Heart right ventricle (tissue), 16 donors: Measurements from ENCODE around the gene CALY. TPM values are rescaled to one million over a fixed set of nuclear protein-coding genes. Genes with fewer than 3 reads are reported as not detected.

ENCODE experiments used
- ATAC-seq, 8 donors: fragments of 200-7000 bp; cut with Tn5 transposase; one replicate each; pipeline ENCODE4 v1.9.1; 2020; ENCODE audit warnings: mild to moderate bottlenecking in 8 of 8, moderate library complexity in 8 of 8, moderate number of reproducible peaks in 1 of 8
- DNase-seq, 2 donors: peaks; one replicate each; pipeline ENCODE4 v3.0.0-alpha.2; 2020
- H3K27ac ChIP-seq, 10 donors: fragments of 200-600 bp; sonication (generic) in 2 of 10; one replicate each; pipeline versions ENCODE4 v1.5.0 to v1.8.0; 2020 to 2022; ENCODE audit warnings: mild to moderate bottlenecking in 3 of 10
- H3K27me3 ChIP-seq, 7 donors: fragments of 200-600 bp; one replicate each; pipeline ENCODE4 v1.8.0; 2021 to 2022; ENCODE audit warnings: mild to moderate bottlenecking in 2 of 7
- H3K36me3 ChIP-seq, 9 donors: fragments of 200-600 bp; sonication (generic) in 1 of 9; one replicate each; pipeline versions ENCODE4 v1.5.0 to v1.8.0; 2020 to 2022; ENCODE audit warnings: mild to moderate bottlenecking in 2 of 9
- H3K4me1 ChIP-seq, 9 donors: fragments of 200-600 bp; sonication (generic) in 1 of 9; one replicate each; pipeline versions ENCODE4 v1.5.0 to v1.8.0; 2020 to 2022; ENCODE audit warnings: mild to moderate bottlenecking in 4 of 9
- H3K4me3 ChIP-seq, 10 donors: fragments of 200-600 bp; sonication (generic) in 2 of 10; one replicate each; pipeline versions ENCODE4 v1.5.0 to v1.8.0; 2020 to 2022; ENCODE audit warnings: mild to moderate bottlenecking in 7 of 10, moderate library complexity in 2 of 10
- H3K9me3 ChIP-seq, 11 donors: fragments of 200-600 bp in 10 of 11; sonication (generic) in 2 of 11; one replicate each; pipeline versions ENCODE4 v1.5.0 to v1.8.0; 2013 to 2022; ENCODE audit warnings: mild to moderate bottlenecking in 2 of 11, control low read depth in 1 of 11, moderate library complexity in 1 of 11
- CTCF ChIP-seq, 9 donors: fragments of 200-600 bp; sonication (generic) in 2 of 9; IDR thresholded peaks; one replicate each; pipeline versions ENCODE4 v1.5.0 to v1.8.0; 2021 to 2022; ENCODE audit warnings: antibody characterized with exemption in 9 of 9, mild to moderate bottlenecking in 5 of 9, moderate library complexity in 1 of 9
- WGBS, 2 donors: extraction: QIAGEN DNeasy Blood & Tissue Kit; methylation state at CpG; one replicate each; pipeline ENCODE4 v1.1.7; 2013; ENCODE audit warnings: inconsistent platforms in 1 of 2; 5-methylcytosine and 5-hydroxymethylcytosine counted together
- intact Hi-C, 10 donors: fragments of 100-400 bp; cut with DNase I; formaldehyde crosslinking; loops; one replicate each; pipeline versions ENCODE4 v1.11.1 to v1.14.2; 2022
- polyA plus RNA-seq, 2 donors: library from polyadenylated mRNA; stranded (reverse); fragments of 200-250 nt; gene quantifications; one replicate each; pipeline ENCODE4 v1.2.3, GENCODE V29; 2013
- total RNA-seq, 10 donors: library from RNA; stranded (reverse); fragmentation: NEBNext Ultra II Directional in 3 of 10; extraction: Animal tissue kit (Norgen Biotek cat#: 25700) in 3 of 10; gene quantifications; one replicate each; pipeline versions ENCODE4 v1.2.1 to v1.2.4, GENCODE V29; 2021 to 2023
- donor health status: Arrhythmogenic right ventricular cardiomyopathy.
- donor health status: ischemic (EF 13 %, LVEDD 7.1; RV severe dilation, severe dysfunction).
- donor health status: healthy with polysubstance abuse.
- donor health status: DM: no; HTN: yes; CAD: no.
- donor health status: DM: no; HTN: no; CAD: no.
- donor health status: ischemic (EF 25% LVEDD 6.9; RV normal size, moderate dysfunction).
- donor health status: ischemic (EF 25% LVEDD 5.7; RV mildly dilated, moderate dysfunction).
- donor health status: healthy.
- donor health status: DM: yes; HTN: yes; CAD: no.
- donor health status: Ischemic cardiomyopathy.
- donor health status: ischemic (EF 35%, LVEDD 5.7; RV mildly dilated, moderate dysfunction).
- donor health status: nonischemic (EF 11% LVEDD 7.7; RV severe dilation, severe dysfunction).
- donor health status: DM: yes; HTN: yes; CAD: no.
- donor health status: PGD.
- donor health status: ischemic (EF 29% LVEDD 5.4; RV normal size, mild dysfunction).
- donor health status: nonischemic (EF 23%, LVEDD 6.1; RV moderate dilation, normal function).

The CALY gene
- total and polyA plus RNA-seq, 12 donors: 0.09 to 0.77 TPM; not detected in 10

- DNase-seq: peak in 1 of 2 donors; percentile 60
- peak overlapping the region in 2 of 10 donors; percentile 66 to 68 for H3K4me3 ChIP-seq
Measured at GRCh38 chr10:133358162-133358924, 21.6 kb upstream of the CALY start.

GRCh38 chr10:133357285-133358161 is 20.8 kb upstream of the CALY start, which contains the start of gene FUOM:
Gene FUOM (minus strand): TSS chr10:133358019. CDS start chr10:133358007, 12 bp downstream.
- TF ChIP-seq CTCF (IDR thresholded peaks at IDR 0.05): no peak
- Histone ChIP-seq H3K36me3 (peaks cover 0 to 13% (median 0%) of the 10 kb centered on the region in 9 donors), H3K27me3 (no peaks in the 10 kb centered on the region), H3K4me3 (peak within 1 kb of the TSS; percentile 49 to 68 (median 64)), H3K9me3 (peaks cover 0 to 6% (median 0%) of the 10 kb centered on the region in 11 donors), H3K27ac (peak within 1 kb of the TSS in 9 of 10 donors; percentile 63 to 86 (median 73)), H3K4me1 (peaks cover 4 to 27% (median 15%) of the 10 kb centered on the region in 9 donors)
- WGBS, 2 donors: 2% methylated on average over 70 to 80 of the region's 83 CpGs
- intact Hi-C loops: no loop called here
- DNase-seq (peak; percentile 64 to 66), ATAC-seq (peak; percentile 58 to 87 (median 80))

More at GRCh38 chr10:133358162-133358924, 21.6 kb upstream of the CALY start:
- Histone ChIP-seq H3K27ac (peak overlapping the region in 7 of 10 donors; percentile 39 to 86 (median 47)), H3K36me3 (peaks cover 0 to 21% (median 0%) of the 10 kb centered on the region in 9 donors), H3K9me3 (peaks cover 0 to 6% (median 0%) of the 10 kb centered on the region in 11 donors), H3K4me1 (peaks cover 4 to 27% (median 15%) of the 10 kb centered on the region in 9 donors), H3K27me3 (no peaks in the 10 kb centered on the region)
- peak; percentile 1 to 52 (median 42) for ATAC-seq
- intact Hi-C loops: no loop called here
- WGBS, 2 donors: 76 to 90% methylated on average over 30 to 41 of the region's 41 CpGs
- TF ChIP-seq CTCF (IDR thresholded peaks at IDR 0.05): no peak

GRCh38 chr10:133356549-133357284 is 20.0 kb upstream of the CALY start:
- TF ChIP-seq CTCF (IDR thresholded peaks at IDR 0.05): no peak
- intact Hi-C loops: no loop called here
- Histone ChIP-seq H3K27ac (peak overlapping the region in 8 of 10 donors; percentile 63 to 86 (median 74)), H3K9me3 (peaks cover 0 to 6% (median 0%) of the 10 kb centered on the region in 11 donors), H3K4me1 (peaks cover 4 to 27% (median 15%) of the 10 kb centered on the region in 9 donors), H3K27me3 (no peaks in the 10 kb centered on the region), H3K4me3 (peak overlapping the region; percentile 49 to 68 (median 64)), H3K36me3 (peaks cover 0 to 5% (median 0%) of the 10 kb centered on the region in 9 donors)
- WGBS, 2 donors: 50 to 51% methylated on average over 27 of the region's 27 CpGs
- DNase-seq (no peak), ATAC-seq (peak in 2 of 8 donors; percentile 1 to 3)
